Type B pancreatic cell (in vitro differentiated cells): ENCODE data around the gene COL13A1. TPM values are rescaled to one million over a fixed set of nuclear protein-coding genes. Genes with fewer than 3 reads are reported as not detected.

Experiments
- DNase-seq: peaks from one replicate; pipeline ENCODE4 v3.0.0; 2021; ENCODE audit warnings: mixed read lengths; ENCODE audit not compliant: unreplicated experiment; ENCODE audit errors: extremely low spot score
- H3K27ac Mint-ChIP-seq: 2 replicates; pipeline ENCODE4 v1.8.0; 2021; ENCODE audit warnings: mild to moderate bottlenecking, mixed read lengths
- H3K27me3 Mint-ChIP-seq: 2 replicates; pipeline ENCODE4 v1.8.0; 2021; ENCODE audit warnings: mixed read lengths
- H3K36me3 Mint-ChIP-seq: 2 replicates; pipeline ENCODE4 v1.8.0; 2021; ENCODE audit warnings: mixed read lengths
- H3K4me1 Mint-ChIP-seq: one replicate; pipeline ENCODE4 v1.8.0; 2021; ENCODE audit warnings: mixed read lengths; ENCODE audit not compliant: unreplicated experiment
- H3K4me3 Mint-ChIP-seq: 2 replicates; pipeline ENCODE4 v1.8.0; 2021; ENCODE audit warnings: mild to moderate bottlenecking, mixed read lengths
- H3K9me3 Mint-ChIP-seq: 2 replicates; pipeline ENCODE4 v1.8.0; 2021; ENCODE audit warnings: mixed read lengths
- total RNA-seq: library from RNA; stranded (reverse); gene quantifications from 2 replicates; pipeline ENCODE4 v1.2.1, GENCODE V29; 2021; ENCODE audit warnings: low replicate concordance
- TF ChIP-seq, protein P1 (sequence below): fragments of 200-600 bp; sonication (generic); conservative IDR thresholded peaks from 2 replicates; pipeline ENCODE4 v1.5.0; 2021; ENCODE audit warnings: antibody characterized with exemption, mild to moderate bottlenecking

COL13A1 gene
- total RNA-seq, 1 donor from 2014 or later: 18.6 TPM

DNA sequence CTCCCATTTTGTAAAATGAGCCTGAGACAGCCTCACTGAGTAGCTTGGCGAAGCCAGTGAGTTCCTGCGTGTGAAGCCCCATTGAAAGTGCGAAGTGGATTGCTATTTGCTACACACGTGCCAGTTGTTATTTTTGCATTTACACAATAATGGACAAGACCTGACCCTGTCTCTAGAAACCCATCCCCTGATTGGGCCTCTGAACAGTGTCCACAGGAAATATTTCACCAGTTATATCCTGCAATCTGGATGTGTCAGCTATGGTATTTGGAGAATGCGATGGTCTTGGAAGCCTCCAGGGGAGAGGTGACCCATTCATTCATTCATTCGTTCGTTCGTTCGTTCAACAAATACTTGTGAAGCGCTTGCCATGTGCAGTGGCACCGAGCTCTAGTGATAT, 37.1 kb downstream of the COL13A1 start:
- Mint-ChIP-seq H3K27me3 (peaks cover 33% of the 10 kb centered on the region), H3K36me3 (no peaks in the 10 kb centered on the region), H3K4me1 (peaks cover 48% of the 10 kb centered on the region), H3K4me3 (no peak overlapping the region), H3K9me3 (no peaks in the 10 kb centered on the region), H3K27ac (no peak overlapping the region)
- no peak for DNase-seq
- TF ChIP-seq, protein P1, sequence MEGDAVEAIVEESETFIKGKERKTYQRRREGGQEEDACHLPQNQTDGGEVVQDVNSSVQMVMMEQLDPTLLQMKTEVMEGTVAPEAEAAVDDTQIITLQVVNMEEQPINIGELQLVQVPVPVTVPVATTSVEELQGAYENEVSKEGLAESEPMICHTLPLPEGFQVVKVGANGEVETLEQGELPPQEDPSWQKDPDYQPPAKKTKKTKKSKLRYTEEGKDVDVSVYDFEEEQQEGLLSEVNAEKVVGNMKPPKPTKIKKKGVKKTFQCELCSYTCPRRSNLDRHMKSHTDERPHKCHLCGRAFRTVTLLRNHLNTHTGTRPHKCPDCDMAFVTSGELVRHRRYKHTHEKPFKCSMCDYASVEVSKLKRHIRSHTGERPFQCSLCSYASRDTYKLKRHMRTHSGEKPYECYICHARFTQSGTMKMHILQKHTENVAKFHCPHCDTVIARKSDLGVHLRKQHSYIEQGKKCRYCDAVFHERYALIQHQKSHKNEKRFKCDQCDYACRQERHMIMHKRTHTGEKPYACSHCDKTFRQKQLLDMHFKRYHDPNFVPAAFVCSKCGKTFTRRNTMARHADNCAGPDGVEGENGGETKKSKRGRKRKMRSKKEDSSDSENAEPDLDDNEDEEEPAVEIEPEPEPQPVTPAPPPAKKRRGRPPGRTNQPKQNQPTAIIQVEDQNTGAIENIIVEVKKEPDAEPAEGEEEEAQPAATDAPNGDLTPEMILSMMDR: no peak

DNA sequence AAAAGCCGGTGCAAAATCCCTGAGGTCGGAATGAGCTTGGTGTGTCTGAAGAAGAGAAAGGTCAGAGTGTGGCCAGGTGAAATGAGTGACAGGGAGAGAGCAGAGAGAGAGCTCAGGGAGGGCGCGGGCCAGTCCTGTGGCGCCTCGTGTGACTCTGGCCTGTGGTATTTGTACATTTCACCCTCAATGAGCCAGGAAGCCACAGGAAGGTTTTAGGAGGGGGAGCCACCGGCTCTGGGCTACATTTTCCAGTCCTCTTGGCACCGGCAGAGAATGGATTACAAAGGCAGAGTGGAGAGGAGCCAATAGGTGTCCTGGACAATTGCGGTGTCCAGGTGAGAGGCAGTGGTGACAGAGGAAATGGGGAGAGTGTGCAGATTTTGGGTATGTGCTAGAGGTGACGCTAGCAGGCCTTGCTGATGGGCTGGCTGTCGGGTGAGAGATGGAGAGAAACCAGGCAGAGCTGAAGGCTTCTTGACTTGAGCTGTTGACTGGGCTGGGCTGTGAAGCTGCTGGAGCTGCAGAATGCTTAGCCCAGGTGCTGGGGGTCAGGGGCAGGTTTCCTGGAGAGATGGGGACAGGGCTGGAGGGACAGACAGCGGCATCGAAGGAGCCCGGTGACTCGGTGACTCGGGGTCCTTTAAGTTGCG, 38.1 kb downstream of the COL13A1 start:
- no peak overlapping the region for H3K27ac Mint-ChIP-seq
- TF ChIP-seq, protein P1: no peak
- H3K36me3 Mint-ChIP-seq: no peaks in the 10 kb centered on the region

DNA sequence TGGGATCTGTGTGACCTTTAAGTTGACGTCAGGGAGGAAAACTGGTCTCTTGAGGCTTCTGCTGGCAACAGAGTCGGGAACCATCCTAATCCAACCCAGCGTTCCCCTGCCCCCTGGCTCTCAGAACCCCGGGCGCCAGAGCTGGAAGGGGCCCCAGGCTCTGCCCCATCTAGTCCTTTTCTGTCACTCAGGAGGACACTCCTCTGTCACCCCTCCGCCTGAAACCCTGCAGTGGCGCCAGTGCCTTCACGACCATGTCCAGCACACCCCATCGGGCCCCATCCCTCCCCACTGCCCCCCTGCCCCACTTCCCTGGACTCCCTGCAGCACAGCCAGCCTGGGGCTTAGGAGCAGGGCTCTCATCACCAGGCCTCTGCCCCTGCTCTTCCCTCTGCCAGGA, 39.1 kb downstream of the COL13A1 start:
- Mint-ChIP-seq H3K27ac (no peak overlapping the region), H3K4me3 (no peak overlapping the region), H3K4me1 (peaks cover 59% of the 10 kb centered on the region), H3K9me3 (no peaks in the 10 kb centered on the region), H3K36me3 (no peaks in the 10 kb centered on the region), H3K27me3 (peaks cover 27% of the 10 kb centered on the region)
- no peak for DNase-seq
- TF ChIP-seq, protein P1: no peak

More for the DNA sequence above, 38.1 kb downstream of the COL13A1 start:
- no peak overlapping the region for H3K4me3 Mint-ChIP-seq
- no peak for DNase-seq
- H3K4me1 Mint-ChIP-seq: peaks cover 57% of the 10 kb centered on the region
- peaks cover 27% of the 10 kb centered on the region for H3K27me3 Mint-ChIP-seq
- no peaks in the 10 kb centered on the region for H3K9me3 Mint-ChIP-seq

DNA sequence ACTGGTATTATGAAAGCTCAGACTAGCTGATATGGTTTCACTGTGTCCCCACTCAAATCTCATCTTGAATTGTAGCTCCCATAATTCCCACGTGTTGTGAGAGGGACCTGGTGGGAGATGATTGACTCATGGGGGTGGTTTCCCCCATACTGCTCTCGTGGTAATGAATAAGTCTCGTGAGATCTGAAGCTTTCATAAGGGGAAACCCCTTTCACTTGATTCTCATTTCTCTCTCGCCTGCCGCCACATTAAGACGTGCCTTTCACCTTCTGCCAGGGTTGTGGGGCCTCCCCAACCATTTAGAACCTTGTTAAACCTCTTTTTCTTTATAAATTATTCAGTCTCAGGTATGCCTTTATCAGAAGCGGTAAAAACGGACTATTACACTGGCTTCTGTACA, 40.3 kb downstream of the COL13A1 start:
- H3K27me3 Mint-ChIP-seq: peaks cover 33% of the 10 kb centered on the region
- no peak for DNase-seq
- H3K4me3 Mint-ChIP-seq: no peak overlapping the region
- H3K4me1 Mint-ChIP-seq: peaks cover 67% of the 10 kb centered on the region
- no peak overlapping the region for H3K27ac Mint-ChIP-seq
- H3K9me3 Mint-ChIP-seq: no peaks in the 10 kb centered on the region
- no peaks in the 10 kb centered on the region for H3K36me3 Mint-ChIP-seq
- TF ChIP-seq, protein P1: no peak

DNA sequence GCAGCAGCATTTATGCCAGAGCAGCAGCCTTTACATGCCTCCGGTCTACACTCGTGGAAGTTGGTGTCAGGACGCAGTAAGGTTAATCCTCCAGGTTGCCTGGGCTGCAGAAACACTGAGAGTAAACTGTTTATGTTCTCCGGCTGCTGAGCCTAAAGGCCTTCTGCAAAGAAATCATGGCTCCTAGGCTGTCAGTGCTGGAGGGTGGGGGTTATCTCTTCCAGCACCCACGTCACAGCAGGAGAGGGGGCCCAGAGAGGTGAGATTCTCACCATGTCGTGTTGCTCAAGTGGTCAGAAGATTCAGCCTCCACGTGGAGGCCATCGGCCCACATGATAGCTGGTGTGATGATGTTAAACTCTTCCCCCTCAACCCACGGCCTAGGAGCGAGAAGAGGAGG, 41.2 kb downstream of the COL13A1 start:
- Mint-ChIP-seq H3K27me3 (peaks cover 37% of the 10 kb centered on the region), H3K4me3 (no peak overlapping the region), H3K36me3 (no peaks in the 10 kb centered on the region), H3K9me3 (no peaks in the 10 kb centered on the region), H3K4me1 (peaks cover 75% of the 10 kb centered on the region), H3K27ac (no peak overlapping the region)
- TF ChIP-seq, protein P1: no peak
- no peak for DNase-seq
